H9 (cell line): Measurements from ENCODE around the gene SYCN. TPM values are rescaled to one million over a fixed set of nuclear protein-coding genes. Genes with fewer than 3 reads are reported as not detected.
"Not testable (repeated sequence)": the region's sequence is repeated elsewhere in the genome, so short reads cannot be mapped to it uniquely, and the experiment has no call there.

Experiments used
- DNase-seq: peaks from one replicate; pipeline ENCODE4 v3.0.0-alpha.2; 2017
- H2AFZ ChIP-seq: one replicate; pipeline ENCODE4 v1.6.1; 2013; ENCODE audit warnings: mild to moderate bottlenecking, low read length, control low read depth, moderate library complexity
- H2AK5ac ChIP-seq: 2 replicates; pipeline ENCODE4 v1.6.1; 2013; ENCODE audit warnings: low read length, control low read depth, mixed read lengths; ENCODE audit not compliant: insufficient read length
- H2BK120ac ChIP-seq: one replicate; pipeline ENCODE4 v1.6.1; 2013; ENCODE audit warnings: low read depth, mild to moderate bottlenecking, low read length, control low read depth, inconsistent platforms; ENCODE audit not compliant: poor library complexity, severe bottlenecking
- H2BK12ac ChIP-seq: 2 replicates; pipeline ENCODE4 v1.6.1; 2013; ENCODE audit warnings: low read length, control low read depth, mixed read lengths, low read depth; ENCODE audit not compliant: insufficient read length
- H2BK15ac ChIP-seq: 2 replicates; pipeline ENCODE4 v1.6.1; 2013; ENCODE audit warnings: low read depth, low read length, control low read depth
- H2BK20ac ChIP-seq: one replicate; pipeline ENCODE4 v1.6.1; 2013; ENCODE audit warnings: low read depth, mild to moderate bottlenecking, low read length, control low read depth, inconsistent platforms; ENCODE audit not compliant: poor library complexity, severe bottlenecking
- H2BK5ac ChIP-seq: 2 replicates; pipeline ENCODE4 v1.6.1; 2013; ENCODE audit warnings: low read length, control low read depth, mixed read lengths; ENCODE audit not compliant: insufficient read length
- H3K14ac ChIP-seq: 2 replicates; pipeline ENCODE4 v1.6.1; 2013; ENCODE audit warnings: low read length, control low read depth; ENCODE audit not compliant: insufficient read depth
- H3K18ac ChIP-seq: 2 replicates; pipeline ENCODE4 v1.6.1; 2013; ENCODE audit warnings: low read depth, mild to moderate bottlenecking, mixed read lengths, low read length, control low read depth; ENCODE audit not compliant: insufficient read length
- H3K23ac ChIP-seq: 2 replicates; pipeline ENCODE4 v1.6.1; 2013; ENCODE audit warnings: low read length, control low read depth, mixed read lengths, low read depth; ENCODE audit not compliant: insufficient read length
- H3K23me2 ChIP-seq: 2 replicates; pipeline ENCODE4 v1.6.1; 2013; ENCODE audit warnings: low read depth, mild to moderate bottlenecking, mixed read lengths, low read length, control low read depth; ENCODE audit not compliant: insufficient read length, poor library complexity, severe bottlenecking
- H3K27ac ChIP-seq: 2 replicates; pipeline ENCODE4 v1.5.1; 2013; ENCODE audit warnings: low read length, control low read depth, mixed read lengths, low read depth; ENCODE audit not compliant: insufficient read length
- H3K27me3 ChIP-seq: 2 replicates; pipeline ENCODE4 v1.6.1; 2013; ENCODE audit warnings: low read length, control low read depth, inconsistent platforms; ENCODE audit not compliant: insufficient read depth
- H3K4ac ChIP-seq: 2 replicates; pipeline ENCODE4 v1.6.1; 2013; ENCODE audit warnings: low read depth, mild to moderate bottlenecking, control low read depth, inconsistent platforms, low read length, moderate library complexity
- H3K4me1 ChIP-seq: 2 replicates; pipeline ENCODE4 v1.6.1; 2013; ENCODE audit warnings: low read length, control low read depth, inconsistent platforms; ENCODE audit not compliant: insufficient read depth
- H3K4me2 ChIP-seq: 2 replicates; pipeline ENCODE4 v1.6.1; 2013; ENCODE audit warnings: low read length, control low read depth, mixed read lengths; ENCODE audit not compliant: insufficient read length, insufficient read depth
- H3K56ac ChIP-seq: 2 replicates; pipeline ENCODE4 v1.6.1; 2013; ENCODE audit warnings: low read depth, mild to moderate bottlenecking, mixed read lengths, low read length, control low read depth; ENCODE audit not compliant: insufficient read length
- H3K79me1 ChIP-seq: 2 replicates; pipeline ENCODE4 v1.6.1; 2013; ENCODE audit warnings: low read depth, mild to moderate bottlenecking, moderate library complexity, low read length, control low read depth, inconsistent platforms; ENCODE audit not compliant: insufficient read depth, poor library complexity, severe bottlenecking
- H3K79me2 ChIP-seq: 2 replicates; pipeline ENCODE4 v1.6.1; 2013; ENCODE audit warnings: low read length, control low read depth, inconsistent platforms; ENCODE audit not compliant: insufficient read depth
- H3K9ac ChIP-seq: 2 replicates; pipeline ENCODE4 v1.6.1; 2013; ENCODE audit warnings: low read length, control low read depth, mixed read lengths; ENCODE audit not compliant: insufficient read length; ENCODE audit errors: extremely low read depth
- H3K9me3 ChIP-seq: one replicate; pipeline ENCODE4 v1.6.1; 2013; ENCODE audit warnings: low read depth, low read length, inconsistent platforms; ENCODE audit not compliant: control insufficient read depth
- H3T11ph ChIP-seq: one replicate; pipeline ENCODE4 v1.6.1; 2013; ENCODE audit warnings: mild to moderate bottlenecking, low read length, control low read depth, inconsistent platforms
- H4K20me1 ChIP-seq: one replicate; pipeline ENCODE4 v1.6.1; 2013; ENCODE audit not compliant: control insufficient read depth, insufficient read length, insufficient read depth
- H4K5ac ChIP-seq: 2 replicates; pipeline ENCODE4 v1.6.1; 2013; ENCODE audit warnings: low read depth, mild to moderate bottlenecking, mixed read lengths, low read length, control low read depth; ENCODE audit not compliant: insufficient read length
- H4K8ac ChIP-seq: replicated peaks from 2 replicates; pipeline ENCODE4 v1.6.1; 2013; ENCODE audit warnings: low read length, control low read depth, mixed read lengths, low read depth; ENCODE audit not compliant: insufficient read length
- H4K91ac ChIP-seq: 2 replicates; pipeline ENCODE4 v1.6.1; 2013; ENCODE audit warnings: low read depth, mild to moderate bottlenecking, moderate library complexity, mixed read lengths, low read length, control low read depth; ENCODE audit not compliant: insufficient read length
- H3K27ac Mint-ChIP-seq, 3 experiments: 2 replicates in 2 of 3; 3 replicates in 1 of 3; pipeline ENCODE4 v1.8.0; 2020 to 2021; ENCODE audit warnings: mixed read lengths in 3 of 3, mild to moderate bottlenecking in 1 of 3, moderate library complexity in 1 of 3
- H3K27me3 Mint-ChIP-seq: 2 replicates; pipeline ENCODE4 v1.8.0; 2021; ENCODE audit warnings: low read depth, mild to moderate bottlenecking, moderate library complexity, mixed read lengths
- H3K36me3 Mint-ChIP-seq, 3 experiments: 2 replicates in 2 of 3; 3 replicates in 1 of 3; pipeline ENCODE4 v1.8.0; 2020 to 2021; ENCODE audit warnings: low read depth in 3 of 3, mixed read lengths in 3 of 3; ENCODE audit not compliant: insufficient read depth in 1 of 3
- H3K4me1 Mint-ChIP-seq, 2 experiments: 2 replicates each; pipeline ENCODE4 v1.8.0; 2020; ENCODE audit warnings: mixed read lengths in 2 of 2
- H3K4me3 Mint-ChIP-seq, 2 experiments: 2 replicates in 1 of 2; 3 replicates in 1 of 2; pipeline ENCODE4 v1.8.0; 2020 to 2021; ENCODE audit warnings: mild to moderate bottlenecking in 2 of 2, mixed read lengths in 2 of 2, moderate library complexity in 1 of 2
- H3K9me3 Mint-ChIP-seq, 2 experiments: 2 replicates in 1 of 2; 3 replicates in 1 of 2; pipeline ENCODE4 v1.8.0; 2020; ENCODE audit warnings: mild to moderate bottlenecking in 2 of 2, mixed read lengths in 2 of 2, moderate library complexity in 1 of 2
- WGBS: extraction: QIAGEN DNeasy Blood & Tissue Kit; methylation state at CpG from one replicate; pipeline ENCODE4 v1.1.7; 2013; ENCODE audit warnings: missing lambda C conversion rate, low lambda C conversion rate, mixed read lengths; ENCODE audit not compliant: insufficient read length; ENCODE audit errors: extremely low coverage; 5-methylcytosine and 5-hydroxymethylcytosine counted together
- total RNA-seq: library from RNA; stranded (reverse); gene quantifications from 2 replicates; pipeline ENCODE4 v1.2.1, GENCODE V29; 2021
- TF ChIP-seq, protein P1 (sequence below): fragments of 200-600 bp; sonication (generic); conservative IDR thresholded peaks from 3 replicates; pipeline ENCODE4 v1.8.0; 2021; ENCODE audit warnings: antibody characterized with exemption, mild to moderate bottlenecking

SYCN gene
- total RNA-seq, 1 experiment from 2014 or later: not detected

GRCh38 chr19:39217094-39217493, 13.0 kb upstream of the SYCN start:
- Histone ChIP-seq H4K5ac (no peak overlapping the region), H2BK5ac (no peak overlapping the region), H3K4me2 (no peak overlapping the region), H3T11ph (no peak overlapping the region), H2BK20ac (no peak overlapping the region), H3K79me1 (no peaks in the 10 kb centered on the region), H3K4me1 (no peaks in the 10 kb centered on the region), H3K18ac (no peak overlapping the region), H2BK15ac (no peak overlapping the region), H3K9ac (no peak overlapping the region), H2BK120ac (no peak overlapping the region), H4K8ac (no peak overlapping the region), H3K27me3 (peaks cover 2% of the 10 kb centered on the region; the same call in 1 of the 2 replicates), H3K27ac (no peak overlapping the region), H3K14ac (no peak overlapping the region), H3K23me2 (no peaks in the 10 kb centered on the region), H3K9me3 (no peaks in the 10 kb centered on the region), H4K20me1 (no peaks in the 10 kb centered on the region), H3K23ac (no peak overlapping the region), H3K56ac (no peak overlapping the region), H2AK5ac (no peak overlapping the region), H2BK12ac (no peak overlapping the region), H3K4ac (no peak overlapping the region), H2AFZ (no peak overlapping the region), H4K91ac (no peak overlapping the region), H3K79me2 (no peaks in the 10 kb centered on the region)
- H3K27me3 Mint-ChIP-seq: peaks cover 47% of the 10 kb centered on the region
- no CpG with 5 or more reads among the region's 5 CpGs for WGBS
- H3K9me3 Mint-ChIP-seq: peaks cover 12 to 15% of the 10 kb centered on the region in 2 experiments
- TF ChIP-seq, protein P1, sequence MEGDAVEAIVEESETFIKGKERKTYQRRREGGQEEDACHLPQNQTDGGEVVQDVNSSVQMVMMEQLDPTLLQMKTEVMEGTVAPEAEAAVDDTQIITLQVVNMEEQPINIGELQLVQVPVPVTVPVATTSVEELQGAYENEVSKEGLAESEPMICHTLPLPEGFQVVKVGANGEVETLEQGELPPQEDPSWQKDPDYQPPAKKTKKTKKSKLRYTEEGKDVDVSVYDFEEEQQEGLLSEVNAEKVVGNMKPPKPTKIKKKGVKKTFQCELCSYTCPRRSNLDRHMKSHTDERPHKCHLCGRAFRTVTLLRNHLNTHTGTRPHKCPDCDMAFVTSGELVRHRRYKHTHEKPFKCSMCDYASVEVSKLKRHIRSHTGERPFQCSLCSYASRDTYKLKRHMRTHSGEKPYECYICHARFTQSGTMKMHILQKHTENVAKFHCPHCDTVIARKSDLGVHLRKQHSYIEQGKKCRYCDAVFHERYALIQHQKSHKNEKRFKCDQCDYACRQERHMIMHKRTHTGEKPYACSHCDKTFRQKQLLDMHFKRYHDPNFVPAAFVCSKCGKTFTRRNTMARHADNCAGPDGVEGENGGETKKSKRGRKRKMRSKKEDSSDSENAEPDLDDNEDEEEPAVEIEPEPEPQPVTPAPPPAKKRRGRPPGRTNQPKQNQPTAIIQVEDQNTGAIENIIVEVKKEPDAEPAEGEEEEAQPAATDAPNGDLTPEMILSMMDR: no peak
- no peak for DNase-seq
- H3K27ac Mint-ChIP-seq: no peak overlapping the region
- H3K4me3 Mint-ChIP-seq: no peak overlapping the region
- peaks cover 0 to 2% (median 0%) of the 10 kb centered on the region in 3 experiments; a peak in 2 of 7 replicates for H3K36me3 Mint-ChIP-seq
- no peaks in the 10 kb centered on the region for H3K4me1 Mint-ChIP-seq

GRCh38 chr19:39215323-39215722, 11.3 kb upstream of the SYCN start:
- H3K4ac ChIP-seq, H3K18ac ChIP-seq, H2BK20ac ChIP-seq, H3K4me2 ChIP-seq, H3K14ac ChIP-seq, H3K4me1 ChIP-seq, H3K27me3 ChIP-seq, H4K5ac ChIP-seq, H3T11ph ChIP-seq, H3K9me3 ChIP-seq, H2BK12ac ChIP-seq, H2BK15ac ChIP-seq, H3K27ac Mint-ChIP-seq, H3K9ac ChIP-seq, H3K56ac ChIP-seq, H2BK5ac ChIP-seq, H3K23ac ChIP-seq, H2BK120ac ChIP-seq, H2AK5ac ChIP-seq, H3K79me1 ChIP-seq, DNase-seq, H3K79me2 ChIP-seq, H3K27ac ChIP-seq, H3K4me3 Mint-ChIP-seq, H4K20me1 ChIP-seq, H3K23me2 ChIP-seq, H3K36me3 Mint-ChIP-seq, H3K4me1 Mint-ChIP-seq, H2AFZ ChIP-seq, H4K91ac ChIP-seq, H4K8ac ChIP-seq: not testable (repeated sequence)
- Mint-ChIP-seq H3K27me3 (peaks cover 33% of the 10 kb centered on the region), H3K9me3 (peaks cover 12 to 15% of the 10 kb centered on the region in 2 experiments)
- no CpG with 5 or more reads among the region's 3 CpGs for WGBS
